HG03045 (cell line): Measurements from ENCODE around the gene FXR1.
"Not testable (repeated sequence)": the region's sequence is repeated elsewhere in the genome, so short reads cannot be mapped to it uniquely, and the experiment has no call there.

Experiments
- ATAC-seq: cut with Tn5 transposase; IDR thresholded peaks from one replicate; pipeline ENCODE4 v1.9.1; 2021; ENCODE audit warnings: mild to moderate bottlenecking, moderate library complexity; ENCODE audit not compliant: unreplicated experiment

FXR1 gene

GRCh38 chr3:180912304-180913296 lies at the start of gene FXR1:
TSS of gene FXR1 (plus strand) at chr3:180912670. CDS start at chr3:180912686, 16 bp downstream.
- peak; percentile 99 for ATAC-seq

- ATAC-seq: no peak
These were observed 42.3 kb upstream of the FXR1 start for GRCh38 chr3:180870008-180870699.

GRCh38 chr3:180871901-180872300 lies 40.6 kb upstream of the FXR1 start:
- no peak for ATAC-seq

GRCh38 chr3:180872430-180872829 lies 40.0 kb upstream of the FXR1 start:
- ATAC-seq: not testable (repeated sequence)

GRCh38 chr3:180875124-180875698 lies 37.3 kb upstream of the FXR1 start:
- ATAC-seq: no peak

GRCh38 chr3:180881065-180881801 lies 31.2 kb upstream of the FXR1 start:
- ATAC-seq: no peak

- no peak for ATAC-seq
These were observed 30.4 kb upstream of the FXR1 start for GRCh38 chr3:180882115-180882514.

GRCh38 chr3:180888992-180889560 lies 23.4 kb upstream of the FXR1 start:
- no peak for ATAC-seq

GRCh38 chr3:180898572-180898971 lies 13.9 kb upstream of the FXR1 start:
- ATAC-seq: no peak

GRCh38 chr3:180909369-180910127 lies 2.9 kb upstream of the FXR1 start:
- no peak for ATAC-seq

- ATAC-seq: no peak
These were observed 1.6 kb upstream of the FXR1 start for GRCh38 chr3:180910823-180911222.

GRCh38 chr3:180911876-180912303 lies 580 bp upstream of the FXR1 start:
- ATAC-seq: peak; percentile 10

- no peak for ATAC-seq
These were observed 1.3 kb downstream of the FXR1 start for GRCh38 chr3:180913581-180914404.

GRCh38 chr3:180918542-180918941 lies 6.1 kb downstream of the FXR1 start:
- no peak for ATAC-seq

GRCh38 chr3:180922242-180922641 lies 9.8 kb downstream of the FXR1 start:
- no peak for ATAC-seq

GRCh38 chr3:180923561-180923960 lies 11.1 kb downstream of the FXR1 start:
- no peak for ATAC-seq

- no peak for ATAC-seq
These were observed 14.1 kb downstream of the FXR1 start for GRCh38 chr3:180926526-180926925.

GRCh38 chr3:180929376-180929775 lies 16.9 kb downstream of the FXR1 start:
- no peak for ATAC-seq

GRCh38 chr3:180930526-180930925 lies 18.1 kb downstream of the FXR1 start:
- ATAC-seq: no peak
